Right renal pelvis (tissue), 4 donors: ENCODE results near the gene GUCY2F. TPM values are rescaled to one million over a fixed set of nuclear protein-coding genes. Genes with fewer than 3 reads are reported as not detected.

ENCODE experiments used
- DNase-seq, 4 donors: peaks; one replicate each; pipeline ENCODE4 v3.0.0-alpha.2; 2013; ENCODE audit warnings: low read depth in 4 of 4, low spot score in 3 of 4, missing footprints in 1 of 4
- polyA plus RNA-seq, 4 donors: library from polyadenylated mRNA; unstranded; fragments of 120-200 nt; gene quantifications; one replicate each; pipeline ENCODE4 v1.2.1, GENCODE V29; 2013; ENCODE audit not compliant: insufficient read length in 4 of 4

Gene GUCY2F
- under 1 TPM in 2 of 4 donors, not detected in 2; 0.04 to 0.06 TPM for polyA plus RNA-seq

DNA sequence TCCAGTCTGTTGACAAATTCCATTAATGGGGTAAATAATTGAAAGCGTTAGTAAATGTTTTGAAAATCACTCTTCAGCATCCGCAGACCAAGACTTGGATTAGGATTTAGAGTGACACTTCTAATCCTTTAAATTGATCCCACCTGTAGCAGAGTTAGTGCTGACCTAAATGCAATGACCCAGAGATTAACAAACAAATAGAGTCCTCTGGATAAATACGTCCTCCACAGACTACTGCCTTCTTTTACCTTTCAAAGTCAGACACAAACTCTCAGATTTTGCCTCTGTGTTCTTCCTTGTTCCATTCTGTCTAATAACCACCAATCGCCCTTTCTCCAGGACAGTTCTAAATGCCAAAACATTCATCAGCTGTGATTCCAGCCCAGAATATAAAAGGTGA is at the start of gene GUCY2F:
GUCY2F (minus strand) TSS at position 101 of the 400 bp plus-strand sequence. CDS start 6,150 bp downstream, outside the sequence.
- no peak for DNase-seq

DNA sequence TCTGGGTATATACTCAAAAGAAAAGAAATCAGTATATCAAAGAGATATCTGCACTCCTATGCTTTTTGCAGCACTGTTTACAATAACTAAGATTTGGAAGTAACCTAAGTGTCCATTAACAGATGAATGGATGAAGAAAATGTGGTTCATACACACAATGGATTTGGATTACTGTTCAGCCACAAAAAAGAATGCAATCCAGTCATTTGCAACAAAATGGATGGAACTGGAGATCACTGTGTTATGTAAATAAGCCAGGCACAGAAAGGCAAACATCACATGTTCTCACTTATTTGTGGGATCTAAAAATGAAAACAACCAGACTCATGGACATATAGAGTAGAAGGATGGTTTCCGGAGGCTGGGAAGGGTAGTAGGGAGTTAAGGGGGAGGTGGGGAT is 37.1 kb upstream of the GUCY2F start:
- DNase-seq = no peak

DNA sequence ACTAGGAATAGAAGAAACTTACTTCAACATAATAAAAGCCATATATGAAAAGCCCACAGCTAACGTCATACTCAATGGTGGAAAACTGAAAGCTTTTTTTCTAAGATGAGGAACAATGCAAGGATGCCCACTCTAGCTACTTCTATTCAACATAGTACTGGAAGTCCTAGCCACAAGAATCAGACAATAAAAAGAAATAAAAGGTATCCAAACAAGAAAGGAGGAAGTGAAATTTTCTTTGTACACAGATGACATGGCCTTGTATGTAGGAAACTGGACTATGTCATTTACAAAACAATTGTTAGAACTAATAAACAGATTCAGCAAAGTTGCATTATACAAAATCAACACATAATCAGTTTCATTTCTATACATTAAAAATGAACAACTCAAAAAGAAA is 29.2 kb upstream of the GUCY2F start:
- no peak for DNase-seq

DNA sequence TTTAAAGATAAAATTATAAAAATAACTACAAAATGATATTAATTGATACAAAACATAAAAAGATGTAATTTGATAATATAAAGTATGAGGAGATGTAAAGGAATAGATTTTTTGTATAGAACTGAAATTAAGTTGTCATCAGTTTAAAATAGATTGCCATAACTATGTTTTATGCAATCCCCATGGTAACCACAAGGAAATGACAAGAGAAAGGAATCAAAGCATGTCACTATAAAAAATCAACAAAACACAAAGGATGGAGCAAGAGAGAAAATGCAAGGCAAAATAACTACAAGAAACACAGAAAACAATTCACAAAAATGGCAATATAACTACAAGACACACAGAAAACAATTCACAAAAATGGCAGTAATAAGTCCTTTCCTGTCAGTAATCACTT is 27.0 kb upstream of the GUCY2F start:
- no peak for DNase-seq

DNA sequence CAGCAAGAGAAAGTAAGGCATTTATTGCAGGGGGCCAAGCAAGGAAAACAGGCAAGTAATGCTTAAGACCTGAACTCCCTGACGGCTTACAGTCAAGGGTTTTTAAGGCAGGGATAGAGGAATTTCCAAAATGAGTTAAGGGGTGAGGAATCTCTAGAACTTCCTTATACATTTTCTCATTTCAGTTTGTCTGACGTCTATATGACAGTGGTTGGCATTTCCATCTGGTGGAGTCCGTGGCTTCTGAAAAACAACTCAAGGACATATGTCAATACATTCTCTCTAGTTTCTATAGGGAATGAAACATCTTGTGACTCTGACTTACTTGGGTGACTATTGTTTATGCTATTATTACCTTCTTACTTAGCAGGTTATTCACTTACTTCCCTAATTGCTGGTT is 19.3 kb upstream of the GUCY2F start:
- DNase-seq = no peak

DNA sequence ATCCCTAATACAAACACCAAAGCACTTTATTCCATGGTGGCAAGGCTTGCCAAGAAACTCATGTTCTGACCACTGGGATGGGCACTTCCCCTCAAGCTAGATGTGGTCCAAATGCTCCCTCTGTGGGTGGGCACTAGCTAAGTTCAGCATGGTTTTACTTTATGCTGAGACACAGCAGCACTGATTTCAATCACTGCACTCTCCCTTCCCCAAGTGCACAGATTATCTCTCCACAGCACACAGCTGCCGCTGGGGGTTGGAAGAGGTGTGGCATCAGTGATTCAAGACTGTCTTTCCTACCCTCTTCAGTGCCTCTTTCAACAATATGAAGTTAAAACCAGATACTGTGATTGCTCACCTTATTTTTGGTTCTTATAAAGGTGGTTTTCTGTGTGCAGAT is 16.5 kb upstream of the GUCY2F start:
- DNase-seq = no peak

DNA sequence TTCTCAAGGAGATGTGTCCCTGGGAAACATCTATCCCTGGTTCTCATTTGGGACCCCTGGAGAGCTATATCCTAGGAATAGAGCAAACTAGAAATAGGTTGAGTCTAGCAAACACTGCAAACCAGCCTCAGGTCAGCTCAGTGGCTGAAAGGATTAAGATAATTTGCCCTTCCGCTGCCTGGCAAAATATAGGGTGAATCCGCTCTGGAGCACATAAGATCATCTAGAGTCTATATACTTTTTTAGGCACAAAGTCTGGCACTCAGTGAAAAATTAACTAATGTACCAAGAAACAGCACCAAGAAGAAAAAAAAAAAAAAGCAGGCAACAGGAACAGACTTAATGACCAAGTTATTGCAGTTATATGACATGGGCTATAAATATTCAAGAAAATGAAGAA is 7.3 kb upstream of the GUCY2F start:
- DNase-seq = no peak

DNA sequence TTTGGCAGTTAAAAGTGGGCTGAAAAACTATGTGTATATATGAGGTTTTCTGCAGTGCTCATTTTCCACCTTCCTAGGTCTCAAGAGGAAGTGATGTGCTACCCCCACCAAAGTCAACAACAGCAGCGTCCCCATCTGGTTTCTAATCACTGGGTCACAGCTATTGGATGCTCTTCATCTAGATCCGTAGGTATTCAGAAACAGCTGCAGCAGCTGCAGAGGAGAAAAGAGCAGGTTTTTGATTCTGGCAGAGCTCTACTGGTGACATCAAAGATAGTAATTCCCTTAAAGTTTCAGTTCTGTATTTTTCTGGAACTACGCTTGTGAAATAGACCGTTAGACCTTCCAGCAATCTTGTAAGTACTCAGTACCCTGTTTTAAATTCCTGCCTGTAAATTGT is 5.8 kb upstream of the GUCY2F start:
- DNase-seq = no peak

DNA sequence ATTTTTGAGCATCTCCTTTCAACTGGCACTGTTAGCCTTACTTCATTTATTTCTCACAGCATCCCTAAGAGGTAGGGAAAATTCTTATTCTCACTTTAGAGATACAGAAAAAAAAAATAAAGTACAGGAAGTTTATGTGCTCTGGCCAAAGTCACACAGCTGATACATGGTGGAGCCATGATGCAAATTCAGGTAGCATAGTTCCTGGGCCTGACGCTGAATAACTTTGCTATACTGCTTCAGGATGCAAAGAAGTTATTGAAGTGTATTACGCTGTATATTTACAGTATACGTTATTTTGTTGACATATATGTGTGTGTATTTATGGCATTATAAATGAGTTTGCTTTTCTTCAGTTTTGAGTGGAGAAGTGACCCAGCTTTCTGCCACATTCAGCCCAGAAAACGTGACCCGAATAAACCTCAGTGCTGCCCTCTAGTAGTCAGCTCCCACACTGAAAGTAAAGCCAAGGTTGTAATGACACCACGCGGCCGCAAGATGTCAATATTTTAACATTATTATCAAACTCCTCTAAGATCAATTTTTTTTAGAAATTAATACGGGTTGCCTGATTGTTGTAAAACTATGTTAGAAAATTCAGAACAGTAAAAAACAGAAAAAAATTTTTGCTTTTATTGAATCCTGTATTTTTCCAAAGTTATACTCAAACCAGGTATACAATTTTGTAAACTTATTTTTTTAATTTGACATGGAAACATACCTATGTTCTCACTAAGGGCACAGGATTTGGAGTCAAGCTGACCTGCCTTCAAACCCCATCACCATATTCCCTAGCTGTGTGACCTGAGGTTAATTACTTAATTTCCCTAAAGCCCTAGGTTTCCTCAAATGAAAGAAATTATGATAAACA is 3.8 kb upstream of the GUCY2F start:
- peak; percentile 34 to 43 (median 40) for DNase-seq

DNA sequence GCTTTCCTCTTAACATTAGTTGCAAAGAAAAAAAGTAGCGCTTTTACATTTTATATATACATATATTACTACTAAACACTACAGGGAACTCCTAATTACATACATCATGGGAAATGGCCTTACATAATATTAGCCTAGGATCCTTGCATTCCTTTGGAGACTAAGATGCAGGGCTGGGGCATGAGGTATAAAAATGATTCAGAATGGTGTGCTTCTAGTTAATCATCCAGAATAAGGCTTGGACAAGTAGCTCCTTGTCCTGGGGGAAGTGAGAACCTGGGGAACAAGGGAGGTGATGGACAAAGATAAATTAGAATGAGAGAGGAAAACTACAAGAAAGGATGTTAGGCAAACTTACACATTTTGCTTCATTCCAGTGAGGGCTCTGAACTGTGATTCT is 3.0 kb upstream of the GUCY2F start:
- DNase-seq = no peak

DNA sequence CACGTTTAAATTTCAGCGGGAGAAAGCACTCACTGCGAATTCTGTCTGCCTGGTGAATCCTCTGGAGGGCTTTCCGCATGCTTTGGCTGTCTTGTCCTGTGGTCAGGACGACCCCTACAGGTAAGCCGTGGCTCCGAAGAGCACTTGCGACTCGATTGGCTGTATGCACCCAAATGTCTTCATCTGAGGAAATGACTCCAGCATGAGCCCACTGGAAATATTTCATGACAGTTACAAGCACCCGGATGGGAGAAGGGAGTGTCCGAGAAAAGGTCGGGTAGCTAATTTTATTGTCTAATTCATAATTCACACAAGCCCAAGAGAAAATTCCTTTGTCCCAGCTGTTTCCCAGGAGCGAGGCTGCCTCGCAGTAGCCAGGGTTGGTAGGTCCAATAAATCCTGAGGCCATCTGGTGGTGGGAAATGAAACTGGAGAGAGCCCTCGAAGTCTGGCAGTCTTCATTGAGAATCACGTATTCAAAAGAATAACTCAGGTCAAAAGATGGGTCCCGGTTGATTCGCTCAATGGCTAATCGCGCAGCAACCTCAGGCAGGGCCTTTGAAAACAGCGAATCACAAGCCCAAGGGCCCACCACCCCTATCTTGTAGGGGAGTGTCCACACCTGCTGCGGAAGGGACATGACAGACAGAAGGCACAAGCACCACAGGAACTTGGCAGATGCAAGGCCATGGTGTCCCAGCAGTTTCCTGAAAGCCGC is 6.6 kb downstream of the GUCY2F start:
- peak; percentile 32 to 38 (median 34) for DNase-seq

DNA sequence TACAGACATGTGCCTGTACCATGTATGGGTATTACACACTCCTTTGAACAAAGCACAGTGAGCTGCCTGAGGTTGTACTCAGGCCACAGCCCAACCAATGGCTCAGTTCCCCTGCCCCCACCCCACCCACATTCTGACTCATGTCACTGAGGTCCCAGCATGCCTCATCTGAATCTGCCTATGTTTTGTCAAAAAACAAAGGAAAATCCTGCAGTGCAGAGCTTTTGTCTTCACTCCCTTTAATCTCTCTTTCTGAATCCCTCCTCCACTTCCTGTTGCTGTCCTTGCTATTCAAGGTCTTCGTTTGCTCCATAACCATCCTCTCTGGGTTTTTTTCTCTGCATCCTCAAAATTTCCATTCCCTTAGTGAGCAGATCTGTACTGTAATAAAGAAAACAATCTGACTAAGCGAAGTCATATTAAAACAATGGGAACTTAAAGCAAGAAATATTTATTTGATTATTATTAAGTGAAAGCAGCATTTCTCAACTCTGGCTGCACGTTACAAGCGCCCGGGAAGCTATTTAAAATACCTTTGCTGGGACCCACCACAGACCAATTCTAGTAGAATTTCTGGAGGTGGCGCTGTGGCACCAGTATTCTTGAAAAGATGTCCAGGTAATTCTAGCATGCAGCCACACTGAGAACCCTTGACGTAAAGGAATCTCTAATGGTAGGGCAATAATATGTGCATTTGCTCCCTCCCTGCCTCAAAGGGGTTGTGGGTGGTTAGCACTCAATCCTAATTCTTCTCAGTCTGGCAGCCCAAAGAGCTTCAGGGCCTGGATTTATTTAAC is 8.7 kb downstream of the GUCY2F start:
- peak in 1 of 4 donors; percentile 16 for DNase-seq

DNA sequence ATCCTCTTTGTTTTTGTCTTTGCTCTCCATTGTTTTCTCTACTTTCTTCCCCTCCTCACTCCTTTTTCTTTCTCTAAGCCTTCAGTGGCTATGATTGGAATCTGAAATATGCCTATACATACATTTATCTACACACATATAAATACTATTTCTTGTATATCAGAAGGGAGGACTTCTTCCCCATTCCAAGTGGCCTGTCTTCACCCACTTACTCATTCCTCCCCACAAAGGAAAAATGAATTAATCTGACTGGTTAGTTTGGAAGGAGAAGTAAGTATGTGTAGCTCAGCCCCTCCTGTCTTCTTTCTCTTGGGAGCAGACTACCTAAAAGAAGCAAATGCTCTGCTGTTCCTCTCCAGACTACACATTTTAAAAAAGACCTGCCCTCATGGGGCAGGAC is 17.7 kb downstream of the GUCY2F start:
- no peak for DNase-seq

DNA sequence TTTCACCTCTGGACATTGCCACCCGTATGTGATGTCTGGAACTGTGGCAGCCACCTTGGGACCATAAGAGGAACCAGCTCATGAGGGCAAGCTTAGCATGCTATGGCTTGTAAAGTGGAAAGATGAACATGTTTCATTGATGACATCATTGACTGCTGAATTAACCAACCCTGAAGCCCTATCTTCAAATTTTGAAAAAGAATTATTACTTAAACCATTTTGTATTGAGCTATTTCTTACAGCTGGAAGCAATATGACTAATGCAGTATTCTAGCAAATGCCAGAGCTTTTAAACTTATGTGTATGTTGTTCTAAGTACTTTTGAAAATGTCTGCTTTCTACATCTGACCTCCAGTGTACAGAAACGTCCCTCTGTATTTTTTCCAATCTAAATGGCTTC is 18.1 kb downstream of the GUCY2F start:
- DNase-seq = no peak

DNA sequence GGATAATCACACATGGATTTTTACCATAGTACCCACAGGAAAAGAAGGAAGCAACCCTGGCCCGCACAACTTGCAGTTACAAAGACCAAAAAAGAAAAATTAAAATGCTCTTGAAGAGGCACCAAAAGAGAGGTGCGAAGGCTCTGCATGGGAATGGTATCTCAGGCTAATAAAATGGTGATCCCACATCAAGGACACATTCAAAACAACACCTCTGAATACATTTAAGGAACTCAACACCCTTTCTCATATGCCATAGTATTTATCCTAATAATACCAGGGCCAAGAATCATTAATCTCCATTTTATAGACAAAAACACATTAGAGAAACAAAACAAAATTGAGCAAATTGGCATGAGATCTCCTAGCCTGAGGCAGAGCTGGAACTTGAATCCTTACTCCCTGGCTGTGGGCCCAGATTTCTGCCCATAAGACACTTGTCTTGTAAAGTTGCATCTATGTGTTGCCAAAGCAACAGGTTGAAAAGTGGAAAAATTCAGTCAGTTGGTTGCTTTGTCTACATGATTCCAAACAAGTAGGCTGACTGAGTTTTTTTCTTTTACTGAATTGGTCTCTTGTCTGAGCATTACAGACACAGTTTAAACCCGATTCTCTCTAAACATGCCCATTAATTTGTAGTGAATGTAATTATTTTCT is 33.5 kb downstream of the GUCY2F start:
- no peak for DNase-seq

DNA sequence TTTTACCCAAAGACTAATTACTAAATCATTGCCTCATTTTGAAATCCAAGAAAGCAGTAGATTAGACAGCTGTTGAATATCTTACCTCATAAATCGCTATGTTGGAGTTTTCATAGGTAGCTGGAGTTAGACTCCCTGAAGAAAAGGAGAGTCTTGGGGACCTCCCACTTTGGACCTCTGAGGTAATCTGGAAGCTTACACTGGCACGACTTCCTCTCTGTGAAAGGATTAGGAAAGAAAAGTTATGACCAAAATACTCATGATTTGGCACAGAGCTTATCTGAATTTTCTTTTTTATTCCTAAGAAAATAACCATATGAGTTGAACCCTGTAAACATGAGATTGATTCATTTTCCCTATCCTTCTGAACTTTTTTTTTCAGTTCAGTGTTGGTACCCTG is 40.6 kb downstream of the GUCY2F start:
- no peak for DNase-seq

DNA sequence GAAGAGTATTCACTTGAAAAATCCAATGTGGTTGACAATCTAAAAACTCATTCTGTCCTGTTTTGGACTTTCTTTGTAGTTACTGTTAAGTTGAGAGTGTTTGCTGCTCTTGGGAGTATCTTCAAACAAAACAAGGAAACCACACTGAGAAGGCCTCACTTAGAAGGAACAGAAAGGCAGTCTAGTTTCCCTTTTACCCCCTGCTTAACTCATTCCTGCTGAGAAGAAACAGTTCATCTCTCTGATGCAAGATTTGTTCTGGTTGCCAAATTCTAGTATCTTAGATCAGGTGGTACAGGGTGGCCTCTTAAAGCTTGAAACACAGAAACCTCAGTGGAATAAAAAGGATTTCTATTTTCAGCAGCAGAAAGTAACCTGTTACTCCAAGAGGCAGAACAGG is 41.4 kb downstream of the GUCY2F start:
- DNase-seq = no peak

DNA sequence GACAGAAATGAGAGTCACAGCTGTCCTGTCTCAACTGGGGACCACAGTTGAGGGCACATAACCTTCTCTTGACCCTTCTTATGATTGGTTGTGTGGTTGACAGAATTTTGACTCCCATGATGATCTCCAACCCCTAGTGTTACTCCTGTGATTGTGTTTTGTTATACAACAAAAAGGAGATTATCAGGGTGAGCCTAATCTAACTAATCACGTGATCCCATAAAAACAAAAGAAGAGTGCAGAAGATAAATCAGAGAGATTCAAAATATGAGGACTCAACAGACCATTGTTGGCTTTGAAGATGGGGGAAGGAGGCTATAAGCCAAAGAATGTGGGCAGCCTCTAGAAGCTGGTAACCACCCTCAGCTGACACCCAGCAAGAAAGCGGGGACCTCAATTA is 72.7 kb downstream of the GUCY2F start:
- no peak for DNase-seq

DNA sequence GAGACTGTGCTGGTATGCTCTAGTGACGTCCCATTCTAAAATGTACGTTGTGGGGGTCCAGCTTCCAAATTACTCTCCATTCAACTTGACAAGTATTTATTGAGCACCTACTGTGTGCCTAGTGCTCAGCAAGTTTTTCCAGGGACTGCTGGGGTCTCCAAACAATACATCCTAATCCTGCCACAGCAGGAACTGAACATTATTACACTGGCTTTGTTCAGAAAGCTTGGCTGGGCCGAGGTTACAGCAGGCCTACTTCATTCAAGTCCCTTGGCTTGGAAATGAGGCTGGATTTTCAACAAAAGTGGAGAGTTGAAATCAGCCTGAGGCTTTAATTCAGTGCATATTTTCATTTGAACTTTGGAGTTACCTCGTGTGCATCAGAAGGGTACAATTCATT is 78.0 kb downstream of the GUCY2F start:
- no peak for DNase-seq

DNA sequence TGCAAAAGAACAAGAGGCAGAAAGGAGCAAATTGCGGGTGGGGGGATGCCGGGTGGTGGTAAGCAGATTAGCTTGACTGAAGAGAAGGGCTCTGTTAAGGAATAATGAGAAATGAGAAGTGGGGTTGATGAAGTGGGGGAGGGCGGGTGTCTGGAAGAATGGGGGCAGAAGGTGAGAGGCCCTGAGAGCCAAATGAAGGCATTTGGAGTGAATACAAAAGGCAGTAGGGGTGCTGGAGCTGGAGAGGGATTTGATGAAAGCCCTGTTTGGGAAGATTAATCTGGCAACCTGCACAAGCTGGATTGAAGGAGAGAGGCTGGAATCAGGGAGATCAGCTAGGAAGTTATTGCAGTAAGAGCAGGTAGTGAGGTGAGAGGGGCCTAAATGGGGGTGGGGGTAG is 82.1 kb downstream of the GUCY2F start:
- DNase-seq = no peak

DNA sequence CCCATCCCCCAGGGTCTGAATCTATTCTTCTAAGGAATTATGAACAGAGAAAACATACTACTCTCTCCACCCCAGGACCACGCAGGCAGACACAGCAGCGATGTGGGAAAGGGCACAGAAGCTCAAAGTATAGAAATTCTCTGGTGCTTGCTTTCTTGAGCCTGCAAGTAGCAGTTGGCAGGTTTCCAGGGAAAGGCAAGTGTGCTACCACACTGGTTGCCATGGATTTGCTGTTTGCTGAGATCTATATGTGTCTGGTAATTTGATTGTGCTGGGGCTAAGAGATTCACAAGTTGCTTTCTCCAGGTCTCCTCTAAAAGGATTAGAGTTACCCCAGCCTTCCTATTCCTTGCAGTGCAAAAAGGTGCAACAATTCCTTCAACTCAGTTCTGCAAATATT is 83.1 kb downstream of the GUCY2F start:
- no peak for DNase-seq
